ENCODE data around the gene MAP7D2.

MAP7D2 gene

GRCh38 chrX:20056704-20057103 is 60.0 kb downstream of the MAP7D2 start:
- CTCF ChIA-PET: no interaction called here
- no peak for DNase-seq (ENCODE audit: low read depth, low spot score)

GRCh38 chrX:20053537-20053936 is 63.2 kb downstream of the MAP7D2 start:
- CTCF ChIA-PET: no interaction called here
- TF ChIP-seq CTCF (IDR thresholded peaks at IDR 0.05; ENCODE audit: insufficient read depth, low read length, missing control alignments): no peak
- no peak overlapping the region for H3K4me3 ChIP-seq (ENCODE audit: low read depth, low read length)
- DNase-seq (ENCODE audit: low read depth, low spot score): no peak
- POLR2A ChIA-PET: no interaction called here

More at GRCh38 chrX:20056704-20057103, 60.0 kb downstream of the MAP7D2 start:
- POLR2A ChIA-PET: no interaction called here
- no peak overlapping the region for H3K4me3 ChIP-seq (ENCODE audit: low read depth, low read length)
- no peak for TF ChIP-seq CTCF (IDR thresholded peaks at IDR 0.05; ENCODE audit: insufficient read depth, low read length, missing control alignments)

- no peak for DNase-seq (ENCODE audit: low read depth, low spot score)
- no peak for TF ChIP-seq CTCF (IDR thresholded peaks at IDR 0.05; ENCODE audit: insufficient read depth, low read length, missing control alignments)
- CTCF ChIA-PET: no interaction called here
- POLR2A ChIA-PET: no interaction called here
- no peak overlapping the region for H3K4me3 ChIP-seq (ENCODE audit: low read depth, low read length)
Observed at GRCh38 chrX:20046864-20047263, 69.8 kb downstream of the MAP7D2 start.

- no peak overlapping the region for H3K4me3 ChIP-seq (ENCODE audit: low read depth, low read length)
- ChIA-PET POLR2A (no interaction called here), CTCF (no interaction called here)
- DNase-seq (ENCODE audit: low read depth, low spot score): no peak
- TF ChIP-seq CTCF (IDR thresholded peaks at IDR 0.05; ENCODE audit: insufficient read depth, low read length, missing control alignments): no peak
Observed at GRCh38 chrX:20046223-20046622, 70.5 kb downstream of the MAP7D2 start.

- ChIA-PET POLR2A (no interaction called here), CTCF (no interaction called here)
- no peak for TF ChIP-seq CTCF (IDR thresholded peaks at IDR 0.05; ENCODE audit: insufficient read depth, low read length, missing control alignments)
- no peak for DNase-seq (ENCODE audit: low read depth, low spot score)
- H3K4me3 ChIP-seq (ENCODE audit: low read depth, low read length): no peak overlapping the region
Observed at GRCh38 chrX:20042221-20042620, 74.5 kb downstream of the MAP7D2 start.

GRCh38 chrX:20038966-20039365 is 77.7 kb downstream of the MAP7D2 start:
- CTCF ChIA-PET: no interaction called here
- no peak overlapping the region for H3K4me3 ChIP-seq (ENCODE audit: low read depth, low read length)
- TF ChIP-seq CTCF (IDR thresholded peaks at IDR 0.05; ENCODE audit: insufficient read depth, low read length, missing control alignments): no peak
- POLR2A ChIA-PET: no interaction called here
- no peak for DNase-seq (ENCODE audit: low read depth, low spot score)

Measured in AG04449 (cell line).